KMS-11 (cell line): ENCODE results near the gene NOD2.

ENCODE experiments used
- H2AFZ ChIP-seq: fragments of 200-600 bp; sonication (generic); 2 replicates; pipeline ENCODE4 v1.6.1; 2016; ENCODE audit warnings: antibody characterized with exemption, mixed run types, low read depth
- H3K27ac ChIP-seq: fragments of 200-600 bp; sonication (generic); 2 replicates; pipeline ENCODE4 v1.6.1; 2016; ENCODE audit warnings: mild to moderate bottlenecking, mixed run types
- H3K27me3 ChIP-seq: fragments of 200-600 bp; sonication (generic); 2 replicates; pipeline ENCODE4 v1.6.1; 2017; ENCODE audit warnings: mild to moderate bottlenecking, low read depth, mixed run types, moderate library complexity; ENCODE audit not compliant: insufficient read depth
- H3K36me3 ChIP-seq: fragments of 200-600 bp; sonication (generic); 2 replicates; pipeline ENCODE4 v1.6.1; 2017; ENCODE audit warnings: mild to moderate bottlenecking, mixed run types; ENCODE audit not compliant: insufficient read depth
- H3K4me1 ChIP-seq: fragments of 200-600 bp; sonication (generic); 2 replicates; pipeline ENCODE4 v1.6.1; 2016; ENCODE audit warnings: mild to moderate bottlenecking, low read depth, mixed run types; ENCODE audit not compliant: poor library complexity, severe bottlenecking
- H3K4me2 ChIP-seq: fragments of 200-600 bp; sonication (generic); 2 replicates; pipeline ENCODE4 v1.7.0; 2016; ENCODE audit warnings: mild to moderate bottlenecking, mixed run types
- H3K4me3 ChIP-seq: fragments of 200-600 bp; sonication (generic); IDR thresholded peaks from 2 replicates; pipeline ENCODE4 v1.6.1; 2017; ENCODE audit warnings: low read depth, low read length, mixed read lengths; ENCODE audit not compliant: insufficient read depth
- H3K79me2 ChIP-seq: fragments of 200-600 bp; sonication (generic); 2 replicates; pipeline ENCODE4 v1.6.1; 2016; ENCODE audit warnings: low read depth, mixed run types; ENCODE audit not compliant: insufficient read depth
- H3K9ac ChIP-seq: fragments of 200-600 bp; sonication (generic); 2 replicates; pipeline ENCODE4 v1.6.1; 2016; ENCODE audit warnings: mild to moderate bottlenecking, mixed run types
- H4K20me1 ChIP-seq: fragments of 200-600 bp; sonication (generic); 2 replicates; pipeline ENCODE4 v1.6.1; 2016; ENCODE audit warnings: mild to moderate bottlenecking, mixed run types; ENCODE audit not compliant: insufficient read depth
- TF ChIP-seq, protein P1 (sequence below): fragments of 200-600 bp; sonication (generic); conservative IDR thresholded peaks from 2 replicates; pipeline ENCODE4 v1.6.1; 2017; ENCODE audit warnings: low read depth, mild to moderate bottlenecking, antibody characterized with exemption, low read length, moderate library complexity, mixed read lengths

Gene NOD2

DNA sequence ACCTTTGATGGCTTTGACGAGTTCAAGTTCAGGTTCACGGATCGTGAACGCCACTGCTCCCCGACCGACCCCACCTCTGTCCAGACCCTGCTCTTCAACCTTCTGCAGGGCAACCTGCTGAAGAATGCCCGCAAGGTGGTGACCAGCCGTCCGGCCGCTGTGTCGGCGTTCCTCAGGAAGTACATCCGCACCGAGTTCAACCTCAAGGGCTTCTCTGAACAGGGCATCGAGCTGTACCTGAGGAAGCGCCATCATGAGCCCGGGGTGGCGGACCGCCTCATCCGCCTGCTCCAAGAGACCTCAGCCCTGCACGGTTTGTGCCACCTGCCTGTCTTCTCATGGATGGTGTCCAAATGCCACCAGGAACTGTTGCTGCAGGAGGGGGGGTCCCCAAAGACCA lies 17.6 kb downstream of the NOD2 start:
- Histone ChIP-seq H4K20me1 (no peaks in the 10 kb centered on the region), H2AFZ (no peak overlapping the region), H3K4me1 (no peaks in the 10 kb centered on the region), H3K79me2 (no peaks in the 10 kb centered on the region), H3K27ac (no peak overlapping the region), H3K27me3 (no peaks in the 10 kb centered on the region), H3K4me2 (no peak overlapping the region), H3K4me3 (no peak overlapping the region), H3K9ac (no peak overlapping the region), H3K36me3 (no peaks in the 10 kb centered on the region)
- TF ChIP-seq, protein P1, sequence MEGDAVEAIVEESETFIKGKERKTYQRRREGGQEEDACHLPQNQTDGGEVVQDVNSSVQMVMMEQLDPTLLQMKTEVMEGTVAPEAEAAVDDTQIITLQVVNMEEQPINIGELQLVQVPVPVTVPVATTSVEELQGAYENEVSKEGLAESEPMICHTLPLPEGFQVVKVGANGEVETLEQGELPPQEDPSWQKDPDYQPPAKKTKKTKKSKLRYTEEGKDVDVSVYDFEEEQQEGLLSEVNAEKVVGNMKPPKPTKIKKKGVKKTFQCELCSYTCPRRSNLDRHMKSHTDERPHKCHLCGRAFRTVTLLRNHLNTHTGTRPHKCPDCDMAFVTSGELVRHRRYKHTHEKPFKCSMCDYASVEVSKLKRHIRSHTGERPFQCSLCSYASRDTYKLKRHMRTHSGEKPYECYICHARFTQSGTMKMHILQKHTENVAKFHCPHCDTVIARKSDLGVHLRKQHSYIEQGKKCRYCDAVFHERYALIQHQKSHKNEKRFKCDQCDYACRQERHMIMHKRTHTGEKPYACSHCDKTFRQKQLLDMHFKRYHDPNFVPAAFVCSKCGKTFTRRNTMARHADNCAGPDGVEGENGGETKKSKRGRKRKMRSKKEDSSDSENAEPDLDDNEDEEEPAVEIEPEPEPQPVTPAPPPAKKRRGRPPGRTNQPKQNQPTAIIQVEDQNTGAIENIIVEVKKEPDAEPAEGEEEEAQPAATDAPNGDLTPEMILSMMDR: no peak

DNA sequence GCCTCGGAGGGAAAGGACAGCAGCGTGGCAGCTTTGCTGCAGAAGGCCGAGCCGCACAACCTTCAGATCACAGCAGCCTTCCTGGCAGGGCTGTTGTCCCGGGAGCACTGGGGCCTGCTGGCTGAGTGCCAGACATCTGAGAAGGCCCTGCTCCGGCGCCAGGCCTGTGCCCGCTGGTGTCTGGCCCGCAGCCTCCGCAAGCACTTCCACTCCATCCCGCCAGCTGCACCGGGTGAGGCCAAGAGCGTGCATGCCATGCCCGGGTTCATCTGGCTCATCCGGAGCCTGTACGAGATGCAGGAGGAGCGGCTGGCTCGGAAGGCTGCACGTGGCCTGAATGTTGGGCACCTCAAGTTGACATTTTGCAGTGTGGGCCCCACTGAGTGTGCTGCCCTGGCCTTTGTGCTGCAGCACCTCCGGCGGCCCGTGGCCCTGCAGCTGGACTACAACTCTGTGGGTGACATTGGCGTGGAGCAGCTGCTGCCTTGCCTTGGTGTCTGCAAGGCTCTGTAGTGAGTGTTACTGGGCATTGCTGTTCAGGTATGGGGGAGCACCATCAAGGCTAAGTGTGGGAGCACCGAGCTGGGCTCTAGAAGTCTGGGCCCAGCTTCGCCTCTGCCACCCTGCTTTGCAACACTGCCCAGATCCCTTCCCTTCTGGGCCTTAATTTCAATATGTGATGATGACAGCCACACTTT lies 18.6 kb downstream of the NOD2 start:
- Histone ChIP-seq H3K9ac (no peak overlapping the region), H3K79me2 (no peaks in the 10 kb centered on the region), H3K4me1 (no peaks in the 10 kb centered on the region), H4K20me1 (no peaks in the 10 kb centered on the region), H3K36me3 (no peaks in the 10 kb centered on the region), H3K27ac (no peak overlapping the region), H2AFZ (no peak overlapping the region), H3K4me2 (no peak overlapping the region), H3K27me3 (no peaks in the 10 kb centered on the region), H3K4me3 (no peak overlapping the region)
- TF ChIP-seq, protein P1: no peak

DNA sequence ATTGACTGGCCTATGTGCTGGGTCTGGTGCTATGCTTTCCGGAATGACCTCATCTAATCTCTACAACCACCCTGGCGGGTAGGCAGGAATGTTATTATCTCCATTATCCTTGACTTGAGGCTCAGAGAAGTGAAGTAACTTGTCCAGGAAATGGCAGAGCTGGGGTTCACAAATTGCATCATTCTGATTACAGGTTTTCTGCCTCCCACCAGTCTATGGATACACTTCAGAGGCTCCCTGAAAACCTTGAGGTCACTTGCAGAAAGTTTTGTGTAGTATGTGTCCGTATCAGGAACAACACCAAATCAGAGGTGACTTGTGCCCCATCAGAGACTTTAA lies 19.1 kb downstream of the NOD2 start:
- TF ChIP-seq, protein P1: no peak
- Histone ChIP-seq H2AFZ (no peak overlapping the region), H3K27ac (no peak overlapping the region), H3K79me2 (no peaks in the 10 kb centered on the region), H3K27me3 (no peaks in the 10 kb centered on the region), H3K4me1 (no peaks in the 10 kb centered on the region), H4K20me1 (no peaks in the 10 kb centered on the region), H3K9ac (no peak overlapping the region), H3K4me3 (no peak overlapping the region), H3K4me2 (no peak overlapping the region), H3K36me3 (no peaks in the 10 kb centered on the region)

DNA sequence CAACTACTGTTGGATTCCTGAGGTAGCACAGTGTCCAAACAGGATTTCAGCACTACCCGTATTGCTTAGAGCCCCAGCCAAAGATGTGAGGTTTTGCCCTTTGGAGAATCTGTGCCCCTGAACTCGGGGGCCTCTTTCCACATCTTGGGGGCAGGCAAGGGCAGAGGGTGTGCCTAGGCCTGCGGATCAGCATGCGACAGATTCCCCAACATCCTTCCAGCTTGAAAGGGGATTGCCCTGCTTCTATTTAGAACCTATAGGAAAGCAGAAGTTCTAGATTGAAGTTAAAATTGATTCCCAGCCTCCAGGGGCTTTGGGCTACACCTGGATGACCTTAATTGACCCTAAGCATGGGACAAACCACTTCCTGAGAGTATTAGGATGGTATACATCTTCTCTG lies 19.6 kb downstream of the NOD2 start:
- H3K9ac ChIP-seq: no peak overlapping the region
- H4K20me1 ChIP-seq: no peaks in the 10 kb centered on the region
- H3K27ac ChIP-seq: no peak overlapping the region
- no peaks in the 10 kb centered on the region for H3K4me1 ChIP-seq
- H3K79me2 ChIP-seq: no peaks in the 10 kb centered on the region
- H3K4me3 ChIP-seq: no peak overlapping the region
- H3K36me3 ChIP-seq: no peaks in the 10 kb centered on the region
- H3K27me3 ChIP-seq: no peaks in the 10 kb centered on the region
- TF ChIP-seq, protein P1: no peak
- H3K4me2 ChIP-seq: no peak overlapping the region
- H2AFZ ChIP-seq: no peak overlapping the region
